Measurements from ENCODE around the gene PARL. TPM values are rescaled to one million over a fixed set of nuclear protein-coding genes. Genes with fewer than 3 reads are reported as not detected.

PARL gene
- total RNA-seq, 4 donors from 2014 or later = 7.4 to 69.9 (median 22.5) TPM

- H3K36me3 ChIP-seq = no peaks in the 10 kb centered on the region
- no peak overlapping the region for H3K27ac ChIP-seq
- no peak overlapping the region for H3K4me3 ChIP-seq
- intact Hi-C loops (cut with DNase I; ENCODE audit: low total_unique reads) = no loop called here
- TF ChIP-seq POLR2A (IDR thresholded peaks at IDR 0.05) = no peak
- TF ChIP-seq CTCF (IDR thresholded peaks at IDR 0.05) = no peak
- H3K27me3 ChIP-seq = no peaks in the 10 kb centered on the region
- peaks cover 0 to under 1% of the 10 kb centered on the region in 2 donors for H3K4me1 ChIP-seq
- DNase-seq = no peak
- no peaks in the 10 kb centered on the region for H3K9me3 ChIP-seq
Measured at GRCh38 chr3:183830187-183830586, 54.5 kb downstream of the PARL start.

- Histone ChIP-seq H3K27me3 (no peaks in the 10 kb centered on the region), H3K4me1 (peaks cover 0 to 7% of the 10 kb centered on the region in 2 donors), H3K36me3 (no peaks in the 10 kb centered on the region), H3K27ac (no peak overlapping the region), H3K4me3 (no peak overlapping the region), H3K9me3 (no peaks in the 10 kb centered on the region)
- intact Hi-C loops (cut with DNase I; ENCODE audit: low total_unique reads) = no loop called here
- TF ChIP-seq CTCF (IDR thresholded peaks at IDR 0.05) (no peak), POLR2A (IDR thresholded peaks at IDR 0.05) (no peak)
- no peak for DNase-seq
Measured at GRCh38 chr3:183829466-183829865, 55.2 kb downstream of the PARL start.

- intact Hi-C loops (cut with DNase I; ENCODE audit: low total_unique reads) = no loop called here
- Histone ChIP-seq H3K4me3 (no peak overlapping the region), H3K27ac (no peak overlapping the region), H3K27me3 (no peaks in the 10 kb centered on the region), H3K9me3 (no peaks in the 10 kb centered on the region), H3K4me1 (peaks cover 0 to 9% of the 10 kb centered on the region in 2 donors), H3K36me3 (no peaks in the 10 kb centered on the region)
- DNase-seq = no peak
- TF ChIP-seq POLR2A (IDR thresholded peaks at IDR 0.05) = no peak
- TF ChIP-seq CTCF (IDR thresholded peaks at IDR 0.05) = no peak
Measured at GRCh38 chr3:183828538-183828870, 56.2 kb downstream of the PARL start.

- Histone ChIP-seq H3K9me3 (no peaks in the 10 kb centered on the region), H3K4me1 (peaks cover 0 to 9% of the 10 kb centered on the region in 2 donors), H3K36me3 (no peaks in the 10 kb centered on the region), H3K27me3 (no peaks in the 10 kb centered on the region), H3K4me3 (no peak overlapping the region), H3K27ac (no peak overlapping the region)
- intact Hi-C loops (cut with DNase I; ENCODE audit: low total_unique reads) = no loop called here
- TF ChIP-seq CTCF (IDR thresholded peaks at IDR 0.05) = no peak
- TF ChIP-seq POLR2A (IDR thresholded peaks at IDR 0.05) = no peak
- no peak for DNase-seq
Measured at GRCh38 chr3:183827809-183828537, 56.7 kb downstream of the PARL start.

- no peak overlapping the region for H3K27ac ChIP-seq
- intact Hi-C loops (cut with DNase I; ENCODE audit: low total_unique reads) = no loop called here
- no peak for DNase-seq
Measured at GRCh38 chr3:183826448-183827250, 58.0 kb downstream of the PARL start.

More at GRCh38 chr3:183826448-183827250, 58.0 kb downstream of the PARL start:
- Histone ChIP-seq H3K9me3 (no peaks in the 10 kb centered on the region), H3K27me3 (no peaks in the 10 kb centered on the region), H3K4me3 (no peak overlapping the region), H3K36me3 (no peaks in the 10 kb centered on the region), H3K4me1 (peaks cover 0 to 9% of the 10 kb centered on the region in 2 donors)
- TF ChIP-seq CTCF (IDR thresholded peaks at IDR 0.05) (no peak), POLR2A (IDR thresholded peaks at IDR 0.05) (no peak)

All from uterus (tissue), 4 donors.